Effector memory CD4-positive, alpha-beta T cell (primary cell): ENCODE measurements around the gene LRMDA.

Experiments used
- DNase-seq, 3 donors: peaks; one replicate each; pipeline ENCODE4 v3.0.0-alpha.2; 2020
- H3K27ac ChIP-seq: 2 replicates; pipeline ENCODE4 v1.7.0; 2013; ENCODE audit warnings: mild to moderate bottlenecking, low read length, moderate library complexity; ENCODE audit not compliant: insufficient read depth, poor library complexity, severe bottlenecking
- H3K27me3 ChIP-seq: replicated peaks from 2 replicates; pipeline ENCODE4 v1.7.0; 2013; ENCODE audit warnings: mild to moderate bottlenecking, low read length; ENCODE audit not compliant: insufficient read depth, control insufficient read depth, poor library complexity, severe bottlenecking
- H3K36me3 ChIP-seq: 2 replicates; pipeline ENCODE4 v1.7.0; 2013; ENCODE audit warnings: mild to moderate bottlenecking, low read length, moderate library complexity; ENCODE audit not compliant: control insufficient read depth, insufficient read depth
- H3K4me1 ChIP-seq: 2 replicates; pipeline ENCODE4 v1.7.0; 2013; ENCODE audit warnings: low read length, mild to moderate bottlenecking; ENCODE audit not compliant: control insufficient read depth, insufficient read depth, poor library complexity, severe bottlenecking
- H3K4me3 ChIP-seq: 2 replicates; pipeline ENCODE4 v1.7.0; 2013; ENCODE audit warnings: low read length, low read depth, mild to moderate bottlenecking; ENCODE audit not compliant: insufficient read depth, poor library complexity, severe bottlenecking
- H3K9me3 ChIP-seq: 2 replicates; pipeline ENCODE4 v1.7.0; 2013; ENCODE audit warnings: mild to moderate bottlenecking, low read length, moderate library complexity; ENCODE audit not compliant: control insufficient read depth

The LRMDA gene

GRCh38 chr10:76429368-76430060 lies 998.1 kb downstream of the LRMDA start:
- Histone ChIP-seq H3K4me3 (no peak overlapping the region), H3K27me3 (no peaks in the 10 kb centered on the region), H3K27ac (no peak overlapping the region), H3K4me1 (no peaks in the 10 kb centered on the region), H3K36me3 (no peaks in the 10 kb centered on the region), H3K9me3 (no peaks in the 10 kb centered on the region)
- no peak for DNase-seq

- Histone ChIP-seq H3K9me3 (no peaks in the 10 kb centered on the region), H3K27ac (no peak overlapping the region), H3K36me3 (no peaks in the 10 kb centered on the region), H3K4me1 (no peaks in the 10 kb centered on the region), H3K4me3 (no peak overlapping the region), H3K27me3 (no peaks in the 10 kb centered on the region)
- no peak for DNase-seq
Observed at GRCh38 chr10:76430061-76430645, 998.7 kb downstream of the LRMDA start.

- H3K27ac ChIP-seq: no peak overlapping the region
- no peaks in the 10 kb centered on the region for H3K36me3 ChIP-seq
- DNase-seq: no peak
- H3K9me3 ChIP-seq: no peaks in the 10 kb centered on the region
- no peak overlapping the region for H3K4me3 ChIP-seq
- H3K4me1 ChIP-seq: no peaks in the 10 kb centered on the region
- no peaks in the 10 kb centered on the region for H3K27me3 ChIP-seq
Observed at GRCh38 chr10:76432016-76433012, 1000.9 kb downstream of the LRMDA start.

GRCh38 chr10:76433161-76434005 lies 1002.0 kb downstream of the LRMDA start:
- DNase-seq: no peak
- Histone ChIP-seq H3K36me3 (no peaks in the 10 kb centered on the region), H3K4me3 (no peak overlapping the region), H3K9me3 (no peaks in the 10 kb centered on the region), H3K4me1 (no peaks in the 10 kb centered on the region), H3K27me3 (no peaks in the 10 kb centered on the region), H3K27ac (no peak overlapping the region)

- DNase-seq: no peak
- Histone ChIP-seq H3K4me1 (no peaks in the 10 kb centered on the region), H3K9me3 (no peaks in the 10 kb centered on the region), H3K27me3 (no peaks in the 10 kb centered on the region), H3K4me3 (no peak overlapping the region), H3K36me3 (no peaks in the 10 kb centered on the region), H3K27ac (no peak overlapping the region)
Observed at GRCh38 chr10:76435157-76435556, 1003.7 kb downstream of the LRMDA start.

GRCh38 chr10:76436401-76436811 lies 1005.0 kb downstream of the LRMDA start:
- H3K27ac ChIP-seq: no peak overlapping the region
- DNase-seq: no peak
- no peaks in the 10 kb centered on the region for H3K9me3 ChIP-seq
- H3K27me3 ChIP-seq: no peaks in the 10 kb centered on the region
- H3K4me1 ChIP-seq: no peaks in the 10 kb centered on the region
- no peaks in the 10 kb centered on the region for H3K36me3 ChIP-seq
- no peak overlapping the region for H3K4me3 ChIP-seq

GRCh38 chr10:76436981-76437380 lies 1005.6 kb downstream of the LRMDA start:
- DNase-seq: no peak
- H3K36me3 ChIP-seq: no peaks in the 10 kb centered on the region
- H3K9me3 ChIP-seq: no peaks in the 10 kb centered on the region
- no peaks in the 10 kb centered on the region for H3K4me1 ChIP-seq
- H3K27me3 ChIP-seq: no peaks in the 10 kb centered on the region
- no peak overlapping the region for H3K27ac ChIP-seq
- no peak overlapping the region for H3K4me3 ChIP-seq

GRCh38 chr10:76440426-76440825 lies 1009.0 kb downstream of the LRMDA start:
- H3K9me3 ChIP-seq: no peaks in the 10 kb centered on the region
- DNase-seq: no peak

GRCh38 chr10:76442113-76442512 lies 1010.7 kb downstream of the LRMDA start:
- Histone ChIP-seq H3K36me3 (no peaks in the 10 kb centered on the region), H3K9me3 (no peaks in the 10 kb centered on the region), H3K4me1 (no peaks in the 10 kb centered on the region), H3K27me3 (no peaks in the 10 kb centered on the region), H3K27ac (no peak overlapping the region), H3K4me3 (no peak overlapping the region)
- no peak for DNase-seq

More at GRCh38 chr10:76440426-76440825, 1009.0 kb downstream of the LRMDA start:
- no peaks in the 10 kb centered on the region for H3K4me1 ChIP-seq
- H3K27ac ChIP-seq: no peak overlapping the region
- no peaks in the 10 kb centered on the region for H3K27me3 ChIP-seq
- no peaks in the 10 kb centered on the region for H3K36me3 ChIP-seq
- no peak overlapping the region for H3K4me3 ChIP-seq
